GM11168 (cell line): ENCODE data around the gene UTS2R.
"Not testable (repeated sequence)": the region's sequence is repeated elsewhere in the genome, so short reads cannot be mapped to it uniquely, and the experiment has no call there.

Experiments
- in situ Hi-C: fragments of 300-500 bp; cut with MboI; formaldehyde crosslinking; loops from one replicate; pipeline ENCODE4 v1.12.0; 2022; ENCODE audit warnings: low sequenced_read_pairs; ENCODE audit not compliant: unreplicated experiment

Gene UTS2R

GRCh38 chr17:82400206-82400605 is 28.6 kb downstream of the UTS2R start:
- in situ Hi-C loops: no loop called here

GRCh38 chr17:82400830-82401229 is 29.3 kb downstream of the UTS2R start:
- in situ Hi-C loops: no loop called here

- in situ Hi-C loops: no loop called here
These were observed 31.3 kb downstream of the UTS2R start for GRCh38 chr17:82402865-82403264.

GRCh38 chr17:82403662-82404660 is 32.4 kb downstream of the UTS2R start:
- in situ Hi-C loops: no loop called here

GRCh38 chr17:82405051-82405450 is 33.5 kb downstream of the UTS2R start:
- in situ Hi-C loops: no loop called here

GRCh38 chr17:82406131-82406671 is 34.6 kb downstream of the UTS2R start:
- in situ Hi-C loops: no loop called here

GRCh38 chr17:82407255-82407654 is 35.7 kb downstream of the UTS2R start:
- in situ Hi-C loops: no loop called here

- in situ Hi-C loops: no loop called here
These were observed 36.8 kb downstream of the UTS2R start for GRCh38 chr17:82408288-82408937.

GRCh38 chr17:82408938-82409318 is 37.4 kb downstream of the UTS2R start:
- in situ Hi-C loops: no loop called here

- in situ Hi-C loops: no loop called here
These were observed 38.6 kb downstream of the UTS2R start for GRCh38 chr17:82410014-82410716.

- in situ Hi-C loops: no loop called here
These were observed 40.0 kb downstream of the UTS2R start for GRCh38 chr17:82411396-82412053.

- in situ Hi-C loops: not testable (repeated sequence)
These were observed 40.5 kb downstream of the UTS2R start for GRCh38 chr17:82412081-82412480.

GRCh38 chr17:82412535-82413520 is 41.3 kb downstream of the UTS2R start:
- in situ Hi-C loops: no loop called here

- in situ Hi-C loops: loop anchor here (5.0 kb wide), 1 partner anchor 57 kb away; the partner anchor contains the start of gene TEX19
These were observed 43.1 kb downstream of the UTS2R start for GRCh38 chr17:82414548-82415281.

GRCh38 chr17:82415336-82415735 is 43.8 kb downstream of the UTS2R start:
- in situ Hi-C loops: loop anchor here (5.0 kb wide), 1 partner anchor 58 kb away; the partner anchor contains the start of gene TEX19

GRCh38 chr17:82415786-82416185 is 44.2 kb downstream of the UTS2R start:
- in situ Hi-C loops: loop anchor here (5.0 kb wide), 1 partner anchor 58 kb away; the partner anchor contains the start of gene TEX19

- in situ Hi-C loops: loop anchor here (5.0 kb wide), 1 partner anchor 59 kb away; the partner anchor contains the start of gene TEX19
These were observed 44.7 kb downstream of the UTS2R start for GRCh38 chr17:82416264-82416663.

- in situ Hi-C loops: loop anchor here (5.0 kb wide), 1 partner anchor 59 kb away; the partner anchor contains the start of gene TEX19
These were observed 45.2 kb downstream of the UTS2R start for GRCh38 chr17:82416771-82417170.
